ENCODE data around the gene DGKG.

DNA sequence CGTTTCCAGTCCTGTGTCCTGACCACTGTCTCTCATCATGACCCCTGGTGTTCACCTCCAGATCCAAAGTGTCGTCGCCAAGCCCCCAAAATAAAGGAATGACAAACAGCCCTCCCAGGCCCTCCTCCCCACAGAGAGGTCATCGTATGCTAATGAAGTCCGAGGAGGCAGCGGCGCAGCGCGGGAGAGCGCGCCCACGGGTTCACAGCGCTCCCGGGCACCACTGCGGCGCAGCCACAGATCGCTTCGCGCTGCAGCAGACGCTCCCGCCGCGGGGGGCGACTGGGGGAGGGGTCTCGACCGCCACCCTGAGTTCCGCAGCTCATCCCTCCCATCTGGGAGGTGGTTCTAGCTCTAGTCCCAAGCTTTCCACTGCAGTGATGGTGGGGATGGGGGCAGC lies 1.3 kb downstream of the DGKG start:
- TF ChIP-seq, protein P1, sequence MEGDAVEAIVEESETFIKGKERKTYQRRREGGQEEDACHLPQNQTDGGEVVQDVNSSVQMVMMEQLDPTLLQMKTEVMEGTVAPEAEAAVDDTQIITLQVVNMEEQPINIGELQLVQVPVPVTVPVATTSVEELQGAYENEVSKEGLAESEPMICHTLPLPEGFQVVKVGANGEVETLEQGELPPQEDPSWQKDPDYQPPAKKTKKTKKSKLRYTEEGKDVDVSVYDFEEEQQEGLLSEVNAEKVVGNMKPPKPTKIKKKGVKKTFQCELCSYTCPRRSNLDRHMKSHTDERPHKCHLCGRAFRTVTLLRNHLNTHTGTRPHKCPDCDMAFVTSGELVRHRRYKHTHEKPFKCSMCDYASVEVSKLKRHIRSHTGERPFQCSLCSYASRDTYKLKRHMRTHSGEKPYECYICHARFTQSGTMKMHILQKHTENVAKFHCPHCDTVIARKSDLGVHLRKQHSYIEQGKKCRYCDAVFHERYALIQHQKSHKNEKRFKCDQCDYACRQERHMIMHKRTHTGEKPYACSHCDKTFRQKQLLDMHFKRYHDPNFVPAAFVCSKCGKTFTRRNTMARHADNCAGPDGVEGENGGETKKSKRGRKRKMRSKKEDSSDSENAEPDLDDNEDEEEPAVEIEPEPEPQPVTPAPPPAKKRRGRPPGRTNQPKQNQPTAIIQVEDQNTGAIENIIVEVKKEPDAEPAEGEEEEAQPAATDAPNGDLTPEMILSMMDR (IDR thresholded peaks at IDR 0.05), result no peak
- no peak for TF ChIP-seq POLR2A (IDR thresholded peaks at IDR 0.05)

Measured in right lobe of liver (tissue), 4 donors.